AG08396 (cell line): ENCODE results near the gene ZNF438.
"Not testable (repeated sequence)": the region's sequence is repeated elsewhere in the genome, so short reads cannot be mapped to it uniquely, and the experiment has no call there.

Source experiments
- DNase-seq: peaks from one replicate; pipeline ENCODE4 v3.0.0; 2012; ENCODE audit warnings: low spot score, mixed read lengths

Gene ZNF438

DNA sequence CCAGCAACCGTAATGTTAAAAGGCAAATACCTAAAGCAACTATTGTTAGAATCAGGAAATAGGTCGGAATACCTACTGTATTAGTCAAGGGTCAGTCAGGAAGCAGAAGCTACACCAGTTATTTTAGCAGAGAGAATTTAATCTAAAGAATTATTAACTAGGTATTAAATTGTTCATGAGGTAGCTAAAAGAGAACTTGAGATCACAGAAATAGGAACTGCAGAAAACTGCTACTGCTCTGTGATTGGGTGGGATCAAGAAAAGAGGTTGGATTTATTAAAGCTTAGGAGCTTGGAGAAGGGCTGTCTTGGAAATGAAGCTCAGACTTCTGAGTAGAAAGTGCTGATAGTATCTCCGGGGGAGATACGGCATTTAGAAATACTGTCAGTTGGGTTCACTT lies 20.0 kb upstream of the ZNF438 start:
- no peak for DNase-seq

DNA sequence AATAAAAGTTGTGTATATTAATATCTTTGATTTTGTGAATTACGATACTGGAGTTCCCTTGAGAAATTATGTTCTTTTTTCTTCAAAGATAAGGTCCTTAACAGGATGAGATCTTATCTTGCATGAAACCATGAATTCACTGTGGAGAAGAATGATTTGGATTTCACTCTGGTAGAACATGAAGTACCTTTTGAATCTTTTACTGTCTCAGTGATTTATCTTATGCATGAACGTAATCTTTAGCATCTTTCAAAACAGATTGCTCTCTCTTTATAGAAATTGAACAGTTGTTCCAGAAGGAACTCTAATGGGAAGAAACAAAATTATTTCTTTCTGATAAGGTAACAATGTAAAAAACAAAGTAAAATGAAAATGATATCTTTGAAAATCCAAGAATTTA lies 11.0 kb upstream of the ZNF438 start:
- no peak for DNase-seq

DNA sequence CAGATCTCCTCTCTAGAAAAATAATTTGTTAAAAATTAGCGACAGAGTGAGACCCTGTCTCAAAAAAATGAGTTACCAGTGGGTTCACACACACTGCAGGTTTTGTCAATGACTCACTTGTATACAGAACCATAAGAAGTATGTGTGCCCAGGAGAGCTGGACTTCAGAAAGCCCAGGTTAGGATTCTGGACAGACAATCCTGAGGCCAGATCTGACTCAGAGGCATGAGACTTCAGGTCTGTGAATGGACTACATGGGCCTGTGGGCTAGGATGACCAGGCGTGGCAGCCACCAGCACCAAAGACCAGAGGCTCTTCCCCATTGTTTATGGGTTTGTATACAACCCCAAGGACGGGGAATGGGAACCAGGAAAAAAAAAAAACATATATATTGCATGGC lies 9.3 kb upstream of the ZNF438 start:
- no peak for DNase-seq

DNA sequence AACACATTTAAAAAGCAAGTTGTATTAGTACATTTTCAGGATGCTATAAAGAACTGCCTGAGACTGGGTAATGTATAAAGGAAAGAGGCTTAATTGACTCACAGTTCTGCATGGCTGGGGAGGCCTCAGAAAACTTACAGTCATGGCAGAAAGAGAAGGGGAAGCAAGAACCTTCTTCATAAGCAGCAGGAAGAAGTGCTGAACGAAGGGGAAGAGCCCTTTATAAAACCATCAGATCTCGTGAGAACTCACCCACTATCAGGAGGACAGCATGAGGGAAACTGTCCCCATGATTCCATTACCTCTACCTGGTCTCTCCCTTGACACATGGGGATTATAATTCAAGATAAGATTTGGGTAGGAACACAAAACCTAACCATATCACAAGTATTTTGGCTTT lies 7.3 kb upstream of the ZNF438 start:
- not testable (repeated sequence) for DNase-seq

DNA sequence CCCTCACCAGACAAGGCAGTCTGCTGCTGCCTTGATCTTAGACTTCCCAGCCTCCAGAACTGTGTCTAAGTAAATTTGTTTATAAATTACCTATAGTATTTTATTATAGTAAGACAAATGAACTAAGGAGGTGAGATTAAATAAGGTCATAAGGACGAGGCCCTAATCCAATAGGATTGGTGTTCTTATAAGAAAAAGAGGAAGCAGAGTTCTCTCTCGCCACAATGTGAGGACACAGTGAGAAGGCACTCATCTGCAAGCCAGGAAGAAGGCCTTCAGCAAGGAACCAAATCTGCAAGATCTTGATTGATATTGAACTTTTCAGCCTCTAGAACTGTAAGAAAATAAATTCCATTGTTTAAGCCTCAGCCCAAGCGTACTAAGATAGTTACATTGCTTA lies 6.1 kb upstream of the ZNF438 start:
- no peak for DNase-seq

DNA sequence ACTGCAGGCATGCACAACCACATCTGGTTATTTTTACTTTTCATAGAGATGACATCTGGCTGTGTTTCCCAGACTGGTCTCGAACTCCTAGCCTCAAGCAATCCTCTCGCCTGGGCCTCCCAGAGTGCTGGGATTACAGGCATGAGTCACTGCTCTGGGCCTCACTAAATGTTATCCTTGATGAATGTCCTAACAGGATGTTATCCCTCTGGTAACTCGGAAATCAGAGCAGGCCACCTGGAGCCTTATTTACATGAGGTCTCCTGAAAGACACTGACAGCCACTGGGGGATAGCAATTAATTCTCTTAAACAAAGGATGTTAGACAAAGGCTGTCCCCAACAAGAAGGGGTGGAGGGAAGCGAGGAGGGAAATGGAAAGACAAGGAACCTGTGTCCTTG lies 4.5 kb upstream of the ZNF438 start:
- DNase-seq: no peak

DNA sequence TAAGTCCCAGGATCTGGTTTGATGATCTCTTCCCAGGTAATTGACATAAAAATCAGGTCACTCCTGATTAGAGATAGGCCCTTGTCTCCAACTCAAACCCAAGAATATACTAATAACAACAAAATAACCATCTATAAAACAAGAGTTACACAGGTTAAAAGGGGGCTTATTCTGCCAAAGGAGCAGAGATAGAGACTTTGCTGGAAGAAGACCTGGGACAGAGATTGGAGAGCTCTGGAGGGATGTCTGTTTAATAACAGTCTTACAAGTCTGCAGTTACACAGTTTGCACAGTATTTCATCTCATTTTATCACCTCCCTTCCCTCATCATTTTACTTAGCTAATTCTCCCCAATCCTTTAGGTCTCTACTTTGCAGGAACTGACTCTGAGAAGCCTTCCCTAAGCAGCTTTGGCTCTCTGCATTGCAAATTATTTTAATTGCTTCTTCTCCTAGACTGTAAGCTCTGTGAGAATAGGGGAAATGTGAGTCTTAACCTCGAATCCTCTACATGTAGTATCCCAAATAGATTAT lies 3.7 kb upstream of the ZNF438 start:
- DNase-seq: no peak

DNA sequence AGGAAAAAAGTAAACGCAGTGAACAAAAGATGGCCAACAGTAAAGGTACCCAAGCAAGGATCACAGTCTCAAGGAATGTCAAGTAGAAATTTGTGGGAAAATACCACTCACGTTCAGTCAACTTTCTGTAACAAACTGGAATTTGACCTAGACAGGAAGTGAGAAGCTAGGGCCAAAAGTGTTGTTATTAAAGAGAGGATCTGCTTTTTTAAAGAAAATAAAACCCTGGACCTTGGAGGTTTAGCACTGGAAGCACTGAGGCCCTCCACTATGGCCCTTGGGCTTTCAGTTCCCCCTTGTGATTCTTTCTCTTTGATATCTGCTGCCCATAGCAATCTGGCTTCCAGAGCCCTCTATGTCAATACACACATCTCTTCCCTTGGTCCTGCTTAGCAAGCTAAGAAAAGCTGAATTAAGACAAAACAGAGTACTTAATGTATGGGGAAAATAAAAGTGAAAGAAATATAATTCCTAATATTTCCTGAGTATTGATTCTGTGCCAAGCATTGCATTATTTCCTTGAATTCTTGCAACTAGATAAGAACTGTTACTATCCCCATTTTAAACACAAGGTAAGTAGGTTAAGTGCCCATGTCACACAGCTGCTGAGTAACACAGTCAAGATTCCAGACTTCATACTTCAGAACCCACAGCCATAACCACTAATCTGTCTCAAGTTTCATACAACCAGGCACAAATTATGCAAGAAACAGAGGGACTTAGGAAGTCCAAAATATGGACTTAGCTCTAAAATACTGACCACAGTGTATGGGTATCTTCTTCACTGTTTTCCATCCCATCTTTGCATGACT lies 2.6 kb upstream of the ZNF438 start:
- DNase-seq: peak; percentile 68

DNA sequence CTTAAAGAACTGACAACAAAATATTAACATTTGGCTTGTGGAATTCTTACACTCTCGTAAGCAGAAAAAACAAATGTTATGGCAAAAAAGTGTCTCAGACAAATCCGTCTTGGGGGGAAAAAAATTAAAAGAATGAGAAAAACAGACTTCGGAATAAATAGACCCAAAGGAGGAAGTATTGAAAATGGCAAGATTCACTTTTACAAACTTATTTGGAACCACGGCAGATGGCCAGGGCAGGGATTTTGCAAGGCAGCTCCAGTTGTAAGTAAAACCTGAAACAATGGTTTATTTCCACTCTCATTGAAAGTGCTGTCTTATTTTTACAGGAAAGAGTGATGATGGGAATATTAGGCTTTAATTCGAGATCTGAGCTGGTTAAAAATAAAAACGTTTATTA lies 1.5 kb upstream of the ZNF438 start:
- DNase-seq: no peak

DNA sequence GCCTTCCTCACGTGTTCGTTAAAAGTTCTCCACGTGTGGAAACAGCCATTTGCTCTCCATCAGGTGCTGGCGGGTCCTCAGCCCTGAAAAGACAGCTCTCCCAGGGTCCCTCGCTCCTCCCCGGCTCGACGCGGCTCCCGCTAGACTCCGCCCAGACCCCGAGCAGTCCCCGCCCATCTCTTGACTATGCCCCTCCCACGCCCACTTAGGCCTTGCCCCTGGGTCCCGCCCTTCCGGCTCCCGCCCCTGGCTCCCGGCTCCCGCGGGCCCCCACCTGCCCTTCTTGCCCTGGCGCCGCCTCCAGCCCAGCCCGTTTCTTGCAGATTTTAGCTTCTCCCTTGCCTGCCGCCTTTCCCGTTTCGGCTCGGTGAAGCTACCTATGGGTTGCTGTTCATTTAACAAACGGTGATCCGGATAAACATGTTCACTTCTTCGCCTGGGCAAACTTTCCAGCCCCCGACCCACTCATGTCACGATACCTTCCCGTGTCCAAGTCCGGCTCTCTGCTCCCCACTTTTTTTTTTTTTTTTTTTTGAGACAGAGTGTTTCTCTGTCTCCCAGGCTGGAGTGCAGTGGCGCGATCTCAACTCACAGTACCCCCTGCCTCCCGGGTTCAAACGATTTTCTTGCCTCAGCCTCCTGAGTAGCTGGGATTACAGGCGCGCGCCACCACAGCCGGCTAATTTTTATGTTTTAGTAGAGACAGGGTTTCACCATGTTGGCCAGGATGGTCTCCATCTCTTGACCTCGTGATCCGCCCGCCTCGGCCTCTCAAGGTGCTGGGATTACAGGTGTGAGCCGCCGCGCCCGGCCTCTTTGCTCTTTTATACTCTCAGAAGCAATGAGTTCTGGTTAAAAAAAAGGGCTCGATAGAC lies 830 bp upstream of the ZNF438 start:
- peak; percentile 93 for DNase-seq

DNA sequence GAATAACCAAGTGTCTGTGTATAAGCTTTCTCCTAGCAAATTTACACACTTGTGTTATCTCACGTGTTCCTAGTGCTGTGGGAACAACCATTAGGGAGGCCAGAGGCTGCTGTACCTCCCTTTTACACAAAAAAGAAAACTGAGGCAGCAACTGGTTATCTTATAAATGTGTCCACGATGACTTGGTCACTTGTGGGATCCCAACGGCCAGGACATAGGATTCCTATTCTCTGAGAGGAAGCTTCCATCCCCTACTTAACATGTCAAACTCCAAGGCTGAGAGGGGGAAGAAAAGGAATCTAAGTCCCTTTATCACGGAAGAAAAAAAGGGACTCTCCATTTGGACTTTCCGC lies 484 bp downstream of the ZNF438 start:
- no peak for DNase-seq

DNA sequence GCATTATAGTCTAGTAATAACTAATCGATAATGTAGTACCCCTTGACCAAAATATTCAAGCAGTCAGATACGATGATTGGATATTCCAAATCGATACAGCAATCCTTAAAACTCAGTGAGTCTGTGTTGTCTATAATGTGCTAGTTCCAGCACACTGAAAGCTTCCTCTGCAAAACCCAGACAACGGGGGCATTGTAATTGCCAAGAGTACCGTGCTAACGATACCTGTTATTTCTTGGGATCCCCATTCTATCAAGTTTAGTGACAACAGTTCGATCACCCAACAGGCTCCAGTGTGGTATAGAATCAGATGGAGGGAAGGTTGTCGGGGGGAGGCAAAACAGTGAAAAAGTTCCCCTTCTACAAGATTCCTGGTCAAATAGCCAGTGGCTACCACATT lies 865 bp downstream of the ZNF438 start:
- no peak for DNase-seq

DNA sequence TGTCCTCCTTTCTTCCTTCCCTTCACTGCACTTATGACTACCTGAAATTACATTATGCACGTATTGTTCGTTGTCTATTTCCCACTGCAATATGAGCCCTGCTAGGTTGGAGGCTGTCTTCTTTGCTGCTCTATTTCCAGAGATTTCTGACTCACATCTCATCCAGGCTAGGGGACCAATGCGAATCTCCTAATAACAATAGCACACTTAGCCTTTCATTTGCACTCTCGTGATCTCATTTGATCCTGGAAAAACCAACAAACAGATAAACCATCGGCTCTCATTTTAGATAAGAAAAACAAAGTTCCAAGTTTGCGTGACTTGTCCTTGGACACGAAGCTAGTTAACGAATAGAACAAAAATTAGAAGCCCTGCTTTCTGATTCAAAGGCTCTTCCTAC lies 1.4 kb downstream of the ZNF438 start:
- DNase-seq: no peak

DNA sequence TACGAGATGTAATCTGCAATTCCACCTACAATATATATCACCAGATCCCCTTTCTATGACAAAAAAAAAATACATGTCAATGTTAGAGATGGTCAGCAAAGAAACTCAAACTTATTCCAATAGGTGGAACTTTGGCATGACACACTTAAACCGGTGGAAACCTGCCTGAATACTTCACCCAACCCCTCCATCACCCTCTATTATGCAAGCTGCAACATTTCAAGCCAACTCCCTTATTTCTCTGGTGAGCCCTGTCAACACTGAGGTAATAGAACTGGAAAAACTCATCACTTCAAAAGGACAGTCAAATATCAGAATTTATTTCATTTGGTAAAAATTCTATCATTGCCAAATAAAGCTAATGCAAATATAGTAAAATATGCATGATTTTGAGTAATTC lies 3.6 kb downstream of the ZNF438 start:
- DNase-seq: no peak

DNA sequence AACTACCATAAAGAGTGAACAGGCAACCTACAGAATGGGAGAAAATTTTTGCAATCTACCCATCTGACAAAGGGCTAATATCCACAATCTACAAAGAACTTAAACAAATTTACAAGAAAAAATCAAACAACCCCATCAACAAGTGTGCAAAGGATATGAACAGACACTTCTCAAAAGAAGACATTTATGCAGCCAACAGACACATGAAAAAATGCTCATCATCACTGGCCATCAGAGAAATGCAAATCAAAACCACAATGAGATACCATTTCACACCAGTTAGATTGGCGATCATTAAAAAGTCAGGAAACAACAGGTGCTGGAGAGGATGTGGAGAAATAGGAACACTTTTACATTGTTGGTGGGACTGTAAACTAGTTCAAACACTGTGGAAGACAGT lies 5.4 kb downstream of the ZNF438 start:
- not testable (repeated sequence) for DNase-seq

DNA sequence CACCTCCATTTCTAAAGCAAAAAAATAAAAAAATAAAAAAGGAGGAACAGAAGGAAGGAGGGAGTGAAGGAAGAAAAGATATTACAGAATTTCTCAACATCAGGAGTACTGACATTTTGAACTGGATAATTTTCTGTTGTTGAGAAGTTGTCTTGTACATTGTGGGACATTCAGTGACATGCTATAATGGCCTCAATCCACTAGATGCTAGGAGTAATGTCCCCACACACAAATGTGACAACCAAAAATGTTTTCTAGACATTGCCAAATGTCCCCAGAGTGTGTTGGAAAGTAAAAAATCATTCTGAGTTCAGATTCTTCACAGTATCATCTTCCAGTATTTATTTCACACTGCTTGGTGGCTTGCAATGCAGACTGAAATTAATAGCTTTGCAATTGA lies 6.5 kb downstream of the ZNF438 start:
- no peak for DNase-seq

DNA sequence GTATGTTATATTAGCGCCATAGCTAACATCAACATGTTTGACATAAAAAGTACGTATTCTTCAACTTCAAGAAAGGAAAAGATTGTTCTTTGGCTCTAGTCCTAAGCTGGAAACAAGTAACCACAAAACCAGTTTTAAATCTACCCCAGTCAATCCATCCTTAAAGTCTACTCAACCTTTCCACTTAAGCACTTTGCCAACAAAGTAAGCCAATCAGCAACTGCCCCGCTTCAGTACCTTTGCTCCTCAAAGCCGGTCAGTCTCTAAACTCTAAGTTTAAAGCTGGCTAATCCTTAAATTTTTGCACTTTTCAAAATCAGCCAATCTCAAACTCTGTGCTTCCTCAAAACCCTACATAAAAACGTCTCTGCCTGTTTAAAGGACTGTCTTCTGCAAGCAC lies 8.1 kb downstream of the ZNF438 start:
- no peak for DNase-seq

DNA sequence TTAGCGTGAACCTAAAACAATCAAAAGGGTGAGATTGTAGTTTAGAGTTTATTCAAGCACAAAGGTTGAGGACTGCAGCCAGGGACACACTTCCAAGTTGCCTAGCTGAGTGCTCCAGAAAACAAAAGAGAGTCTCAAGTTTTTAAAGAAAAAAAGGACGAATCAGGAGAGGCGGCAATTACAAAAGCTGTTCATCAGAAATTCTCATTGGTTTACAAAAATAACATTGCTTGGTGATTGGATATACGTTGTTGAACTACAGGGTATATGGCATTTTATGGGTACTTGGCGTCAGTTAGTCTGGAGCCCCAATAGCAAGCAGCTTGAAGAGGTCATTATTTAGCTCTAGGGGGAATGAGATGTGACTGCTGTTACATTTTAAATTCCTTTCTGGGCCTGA lies 11.5 kb downstream of the ZNF438 start:
- DNase-seq: no peak

DNA sequence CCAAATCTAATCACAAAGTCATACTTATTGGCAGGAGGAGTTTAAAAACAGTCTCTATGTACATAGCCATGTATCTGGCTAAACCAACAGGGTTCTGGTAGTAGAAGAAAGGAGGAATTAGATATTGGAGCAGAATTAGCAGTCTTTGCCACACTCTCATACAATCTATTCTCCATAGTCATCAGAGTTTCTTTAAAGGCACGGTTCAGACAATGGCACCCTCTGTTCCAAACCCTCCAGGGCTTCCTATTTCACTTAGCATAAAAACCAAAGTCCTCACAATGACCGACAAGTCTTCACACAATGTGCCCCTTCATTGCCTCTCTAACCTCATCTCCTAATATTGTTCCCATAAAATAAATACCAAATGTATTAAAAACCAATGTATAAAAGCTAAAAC lies 12.7 kb downstream of the ZNF438 start:
- no peak for DNase-seq

DNA sequence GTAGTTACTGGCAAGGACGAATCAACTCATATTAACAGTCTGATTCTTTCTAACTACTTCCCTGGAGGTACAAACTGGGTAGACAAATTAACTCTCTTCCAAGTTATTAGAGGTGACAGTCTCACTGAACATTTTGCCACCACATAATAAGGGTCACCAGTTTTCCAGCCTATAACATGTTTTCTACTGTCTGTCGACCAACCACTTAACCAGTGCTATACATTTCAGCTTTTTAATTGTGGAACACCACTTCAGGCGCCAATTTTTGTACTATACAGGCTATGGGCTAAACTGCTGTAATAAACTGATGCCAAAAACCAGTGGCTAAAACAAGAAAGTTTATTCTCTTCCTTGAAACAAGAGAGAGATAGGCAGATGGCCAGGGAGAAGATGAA lies 13.3 kb downstream of the ZNF438 start:
- DNase-seq: no peak

DNA sequence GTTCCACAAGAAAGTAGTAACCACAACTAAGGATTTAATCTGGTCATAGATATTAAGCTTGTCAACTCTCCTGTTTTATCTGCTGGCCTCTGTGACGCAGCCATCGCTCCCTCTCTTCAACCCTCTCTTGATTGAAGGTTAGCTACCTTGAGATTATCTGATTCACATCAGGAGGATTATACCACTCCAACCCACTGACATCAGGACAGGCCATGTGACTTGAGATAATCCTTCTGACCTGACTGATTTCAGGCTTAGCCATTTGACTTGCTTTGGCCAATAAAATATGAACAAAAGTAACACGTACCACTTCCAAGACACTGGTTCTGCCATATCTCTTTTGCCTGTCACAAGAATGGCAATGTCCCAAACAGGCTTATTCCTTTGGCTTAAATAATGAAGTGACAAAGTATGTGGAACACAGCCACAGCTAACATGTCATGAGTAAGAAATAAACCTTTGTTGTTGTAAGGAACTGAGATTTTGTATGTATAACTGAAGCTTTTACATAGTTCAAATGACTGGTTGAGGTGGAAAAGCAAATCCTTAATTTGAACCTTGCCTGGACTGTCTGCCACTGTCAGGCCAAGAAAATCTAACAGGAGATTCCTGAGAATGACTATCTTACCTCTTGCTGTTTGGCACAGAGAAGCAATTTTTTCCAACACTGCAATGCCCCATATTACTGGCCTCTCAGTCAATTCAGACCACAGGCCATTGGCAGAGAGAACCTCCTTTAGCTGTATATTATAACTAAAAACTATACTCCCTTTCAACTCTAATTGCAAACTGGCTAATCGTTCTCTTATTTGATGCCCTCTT lies 13.9 kb downstream of the ZNF438 start:
- no peak for DNase-seq

DNA sequence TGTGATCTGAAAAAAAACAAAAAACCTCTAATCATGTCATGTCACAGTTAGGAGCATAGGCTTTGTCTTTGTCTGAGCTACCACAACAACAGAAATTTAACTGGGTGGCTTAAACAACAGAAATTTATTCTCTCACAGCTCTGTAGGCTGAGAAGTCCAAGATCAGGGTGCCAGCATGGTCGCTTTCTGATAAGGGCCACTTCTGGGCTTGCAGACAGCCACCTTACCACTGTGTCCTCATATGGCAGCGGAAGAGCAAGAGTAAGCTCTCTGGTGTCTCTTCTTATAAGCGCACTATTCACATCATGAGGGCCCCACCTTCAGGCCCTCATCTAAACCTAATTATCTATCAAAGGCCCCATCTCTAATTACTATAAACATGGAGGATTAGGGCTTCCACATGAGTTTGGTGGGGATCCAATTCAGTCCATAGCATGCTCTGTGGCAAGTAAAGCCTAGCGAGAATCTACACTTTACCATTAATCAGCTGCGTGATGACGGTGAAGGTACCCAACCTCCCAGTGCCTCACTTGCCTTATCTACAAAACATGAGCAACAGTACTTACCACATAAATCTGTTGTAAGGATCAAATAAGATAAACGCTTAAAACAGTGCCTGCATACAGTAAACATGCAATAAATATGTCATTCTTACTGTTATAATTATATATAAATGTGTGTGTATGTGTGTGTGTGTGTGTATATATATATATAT lies 17.3 kb downstream of the ZNF438 start:
- no peak for DNase-seq
